ENCODE results near the gene SYNJ1. TPM values are rescaled to one million over a fixed set of nuclear protein-coding genes. Genes with fewer than 3 reads are reported as not detected.
A peak's percentile ranks its signal among the peaks of the same experiment; 100 is the strongest.

Gene SYNJ1
- total and polyA plus RNA-seq, 2 of the 13 experiments (the other 11 are each of a cell fraction or from before 2014, with no cell fraction given) = 2.0 to 2.7 TPM

GRCh38 chr21:32727687-32728455 lies at the start of gene SYNJ1 (continued):
- peak; percentile 95 for TF ChIP-seq DNMT3B (CRISPR knock-in tag; conservative IDR thresholded peaks at IDR 0.05)
- TF ChIP-seq THAP11 (CRISPR knock-in tag; IDR thresholded peaks at IDR 0.05) = peak; percentile 91
- 0 out of 2 replicates have a peak, but pooled peaks have one; percentile 32 for TF ChIP-seq IRX3 (CRISPR knock-in tag; IDR thresholded peaks at IDR 0.05; ENCODE audit: borderline replicate concordance, low read depth)
- 0 out of 2 replicates have a peak, but pooled peaks have one; percentile 38 for TF ChIP-seq CHCHD3 (CRISPR knock-in tag; IDR thresholded peaks at IDR 0.05)
- 0 out of 2 replicates have a peak, but pooled peaks have one; percentile 11 for TF ChIP-seq ZSCAN20 (CRISPR knock-in tag; IDR thresholded peaks at IDR 0.05; ENCODE audit: borderline replicate concordance)
- TF ChIP-seq ARID5B (CRISPR knock-in tag; IDR thresholded peaks at IDR 0.05) = peak; percentile 40; the same call in 1 of the 2 replicates
- peak; percentile 57 for TF ChIP-seq AGO2 (optimal IDR thresholded peaks at IDR 0.05; ENCODE audit: low read depth, low read length)
- TF ChIP-seq DR1 (CRISPR knock-in tag; IDR thresholded peaks at IDR 0.05) = peak; percentile 86
- peak; percentile 87 for TF ChIP-seq ASH2L (IDR thresholded peaks at IDR 0.05; ENCODE audit: insufficient read length, low read depth, low read length)
- TF ChIP-seq SRSF1 (optimal IDR thresholded peaks at IDR 0.05; ENCODE audit: low read depth, low read length) = peak; percentile 75
- TF ChIP-seq CBX1 (IDR thresholded peaks at IDR 0.05; ENCODE audit: low read depth) = peak; percentile 32
- TF ChIP-seq POLR2A (IDR thresholded peaks at IDR 0.05; ENCODE audit: insufficient read depth in 1 of 2, low read depth in 2 of 2, low read length in 2 of 2) = peak; percentile 48 to 82; a peak in 2 of 4 replicates
- TF ChIP-seq, protein P1, sequence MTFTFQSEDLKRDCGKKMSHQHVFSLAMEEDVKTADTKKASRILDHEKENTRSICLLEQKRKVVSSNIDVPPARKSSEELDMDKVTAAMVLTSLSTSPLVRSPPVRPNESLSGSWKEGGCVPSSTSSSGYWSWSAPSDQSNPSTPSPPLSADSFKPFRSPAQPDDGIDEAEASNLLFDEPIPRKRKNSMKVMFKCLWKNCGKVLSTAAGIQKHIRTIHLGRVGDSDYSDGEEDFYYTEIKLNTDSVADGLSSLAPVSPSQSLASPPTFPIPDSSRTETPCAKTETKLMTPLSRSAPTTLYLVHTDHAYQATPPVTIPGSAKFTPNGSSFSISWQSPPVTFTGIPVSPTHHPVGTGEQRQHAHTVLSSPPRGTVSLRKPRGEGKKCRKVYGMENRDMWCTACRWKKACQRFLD (CRISPR knock-in tag; IDR thresholded peaks at IDR 0.05; ENCODE audit: borderline replicate concordance) = peak; percentile 72
- TF ChIP-seq ELF3 (CRISPR knock-in tag; IDR thresholded peaks at IDR 0.05) = peak; percentile 70
- peak; percentile 70; the same call in 1 of the 2 replicates for TF ChIP-seq MYC (CRISPR knock-in tag; IDR thresholded peaks at IDR 0.05; ENCODE audit: borderline replicate concordance)
- TF ChIP-seq BRD4 (CRISPR knock-in tag; IDR thresholded peaks at IDR 0.05) = 0 out of 2 replicates have a peak, but pooled peaks have one; percentile 23
- 0 out of 2 replicates have a peak, but pooled peaks have one; percentile 58 for TF ChIP-seq ZNF691 (CRISPR knock-in tag; IDR thresholded peaks at IDR 0.05; ENCODE audit: borderline replicate concordance, low read depth)
- TF ChIP-seq RBM39 (IDR thresholded peaks at IDR 0.05; ENCODE audit: low read depth, low read length, poor library complexity, severe bottlenecking) = peak; percentile 71
- TF ChIP-seq, protein P2, sequence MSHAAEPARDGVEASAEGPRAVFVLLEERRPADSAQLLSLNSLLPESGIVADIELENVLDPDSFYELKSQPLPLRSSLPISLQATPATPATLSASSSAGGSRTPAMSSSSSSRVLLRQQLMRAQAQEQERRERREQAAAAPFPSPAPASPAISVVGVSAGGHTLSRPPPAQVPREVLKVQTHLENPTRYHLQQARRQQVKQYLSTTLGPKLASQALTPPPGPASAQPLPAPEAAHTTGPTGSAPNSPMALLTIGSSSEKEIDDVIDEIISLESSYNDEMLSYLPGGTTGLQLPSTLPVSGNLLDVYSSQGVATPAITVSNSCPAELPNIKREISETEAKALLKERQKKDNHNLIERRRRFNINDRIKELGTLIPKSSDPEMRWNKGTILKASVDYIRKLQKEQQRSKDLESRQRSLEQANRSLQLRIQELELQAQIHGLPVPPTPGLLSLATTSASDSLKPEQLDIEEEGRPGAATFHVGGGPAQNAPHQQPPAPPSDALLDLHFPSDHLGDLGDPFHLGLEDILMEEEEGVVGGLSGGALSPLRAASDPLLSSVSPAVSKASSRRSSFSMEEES (CRISPR knock-in tag; IDR thresholded peaks at IDR 0.05) = peak; percentile 62; the same call in 1 of the 2 replicates
- TF ChIP-seq MTA1 (CRISPR knock-in tag; IDR thresholded peaks at IDR 0.05; ENCODE audit: borderline replicate concordance) = peak; percentile 25; the same call in 1 of the 2 replicates
